ENCODE data around the gene LRP1B.

Gene LRP1B

GRCh38 chr2:140273958-140274357, 1856.9 kb downstream of the LRP1B start:
- Histone ChIP-seq H4K20me1 (ENCODE audit: insufficient read depth, low read length) (no peaks in the 10 kb centered on the region), H3K4me1 (ENCODE audit: low read length) (no peaks in the 10 kb centered on the region), H3K79me2 (ENCODE audit: low read length) (no peaks in the 10 kb centered on the region), H3K9me3 (replicated peaks; ENCODE audit: insufficient read depth, low read length) (no peaks in the 10 kb centered on the region), H2AFZ (ENCODE audit: low read length) (no peak overlapping the region), H3K4me2 (ENCODE audit: low read depth, low read length) (no peak overlapping the region), H3K36me3 (replicated peaks; ENCODE audit: insufficient read depth, low read length) (no peaks in the 10 kb centered on the region), H3F3A (ENCODE audit: insufficient read depth, low read length) (no peaks in the 10 kb centered on the region), H3K27ac (ENCODE audit: low read length) (no peak overlapping the region), H3K9ac (ENCODE audit: low read length) (no peak overlapping the region), H3K4me3 (ENCODE audit: low read length) (no peak overlapping the region), H3K9me2 (replicated peaks; ENCODE audit: insufficient read depth, low read length) (no peaks in the 10 kb centered on the region), H3K27me3 (replicated peaks; ENCODE audit: insufficient read depth, low read length) (no peaks in the 10 kb centered on the region)
- TF ChIP-seq EZH2 (optimal IDR thresholded peaks at IDR 0.05; ENCODE audit: low read depth, low read length) (no peak), EZH2phosphoT487 (IDR thresholded peaks at IDR 0.05; ENCODE audit: low read length) (no peak)
- TF ChIP-seq, protein P1, sequence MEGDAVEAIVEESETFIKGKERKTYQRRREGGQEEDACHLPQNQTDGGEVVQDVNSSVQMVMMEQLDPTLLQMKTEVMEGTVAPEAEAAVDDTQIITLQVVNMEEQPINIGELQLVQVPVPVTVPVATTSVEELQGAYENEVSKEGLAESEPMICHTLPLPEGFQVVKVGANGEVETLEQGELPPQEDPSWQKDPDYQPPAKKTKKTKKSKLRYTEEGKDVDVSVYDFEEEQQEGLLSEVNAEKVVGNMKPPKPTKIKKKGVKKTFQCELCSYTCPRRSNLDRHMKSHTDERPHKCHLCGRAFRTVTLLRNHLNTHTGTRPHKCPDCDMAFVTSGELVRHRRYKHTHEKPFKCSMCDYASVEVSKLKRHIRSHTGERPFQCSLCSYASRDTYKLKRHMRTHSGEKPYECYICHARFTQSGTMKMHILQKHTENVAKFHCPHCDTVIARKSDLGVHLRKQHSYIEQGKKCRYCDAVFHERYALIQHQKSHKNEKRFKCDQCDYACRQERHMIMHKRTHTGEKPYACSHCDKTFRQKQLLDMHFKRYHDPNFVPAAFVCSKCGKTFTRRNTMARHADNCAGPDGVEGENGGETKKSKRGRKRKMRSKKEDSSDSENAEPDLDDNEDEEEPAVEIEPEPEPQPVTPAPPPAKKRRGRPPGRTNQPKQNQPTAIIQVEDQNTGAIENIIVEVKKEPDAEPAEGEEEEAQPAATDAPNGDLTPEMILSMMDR (IDR thresholded peaks at IDR 0.05; ENCODE audit: low read length), result no peak
- no peak for DNase-seq

DNA sequence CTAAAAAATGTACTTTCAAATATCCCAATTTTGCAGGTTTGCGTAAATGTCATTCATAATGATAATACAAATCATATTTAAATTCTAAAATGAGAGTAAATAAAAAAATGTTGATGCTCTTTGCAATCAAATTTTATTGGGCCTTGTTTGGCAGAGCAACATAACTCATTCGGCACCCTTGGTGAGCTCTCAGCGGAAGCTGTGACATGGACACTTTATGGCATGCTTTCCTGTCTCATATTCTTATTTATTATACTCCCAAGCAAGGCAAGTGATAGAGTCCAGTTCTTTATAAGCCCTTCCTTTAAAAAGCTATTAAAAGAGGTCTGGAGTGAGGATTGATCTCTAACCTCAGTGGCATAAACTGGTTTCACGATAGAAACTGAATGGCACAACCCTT, 1857.4 kb downstream of the LRP1B start:
- Histone ChIP-seq H3K4me2 (ENCODE audit: low read depth, low read length) (no peak overlapping the region), H3K79me2 (ENCODE audit: low read length) (no peaks in the 10 kb centered on the region), H4K20me1 (ENCODE audit: insufficient read depth, low read length) (no peaks in the 10 kb centered on the region), H3K27ac (ENCODE audit: low read length) (no peak overlapping the region), H3K27me3 (replicated peaks; ENCODE audit: insufficient read depth, low read length) (no peaks in the 10 kb centered on the region), H3F3A (ENCODE audit: insufficient read depth, low read length) (no peaks in the 10 kb centered on the region), H3K4me3 (ENCODE audit: low read length) (no peak overlapping the region), H3K9ac (ENCODE audit: low read length) (no peak overlapping the region), H2AFZ (ENCODE audit: low read length) (no peak overlapping the region), H3K36me3 (replicated peaks; ENCODE audit: insufficient read depth, low read length) (no peaks in the 10 kb centered on the region), H3K9me3 (replicated peaks; ENCODE audit: insufficient read depth, low read length) (no peaks in the 10 kb centered on the region), H3K9me2 (replicated peaks; ENCODE audit: insufficient read depth, low read length) (no peaks in the 10 kb centered on the region), H3K4me1 (ENCODE audit: low read length) (no peaks in the 10 kb centered on the region)
- no peak for DNase-seq
- TF ChIP-seq, protein P1 (IDR thresholded peaks at IDR 0.05; ENCODE audit: low read length), result no peak
- TF ChIP-seq EZH2phosphoT487 (IDR thresholded peaks at IDR 0.05; ENCODE audit: low read length) (no peak), EZH2 (optimal IDR thresholded peaks at IDR 0.05; ENCODE audit: low read depth, low read length) (no peak)

- H3K9ac ChIP-seq (ENCODE audit: low read length), result no peak overlapping the region
- no peaks in the 10 kb centered on the region for H3F3A ChIP-seq (ENCODE audit: insufficient read depth, low read length)
- H2AFZ ChIP-seq (ENCODE audit: low read length), result no peak overlapping the region
- no peaks in the 10 kb centered on the region for H3K9me3 ChIP-seq (replicated peaks; ENCODE audit: insufficient read depth, low read length)
- TF ChIP-seq EZH2phosphoT487 (IDR thresholded peaks at IDR 0.05; ENCODE audit: low read length), result no peak
- TF ChIP-seq, protein P1 (IDR thresholded peaks at IDR 0.05; ENCODE audit: low read length), result no peak
- no peak for TF ChIP-seq EZH2 (optimal IDR thresholded peaks at IDR 0.05; ENCODE audit: low read depth, low read length)
- H3K4me2 ChIP-seq (ENCODE audit: low read depth, low read length), result no peak overlapping the region
- no peaks in the 10 kb centered on the region for H3K36me3 ChIP-seq (replicated peaks; ENCODE audit: insufficient read depth, low read length)
- H3K4me3 ChIP-seq (ENCODE audit: low read length), result no peak overlapping the region
- no peak overlapping the region for H3K27ac ChIP-seq (ENCODE audit: low read length)
- H4K20me1 ChIP-seq (ENCODE audit: insufficient read depth, low read length), result no peaks in the 10 kb centered on the region
- no peaks in the 10 kb centered on the region for H3K4me1 ChIP-seq (ENCODE audit: low read length)
- DNase-seq, result no peak
- no peaks in the 10 kb centered on the region for H3K27me3 ChIP-seq (replicated peaks; ENCODE audit: insufficient read depth, low read length)
- H3K79me2 ChIP-seq (ENCODE audit: low read length), result no peaks in the 10 kb centered on the region
- no peaks in the 10 kb centered on the region for H3K9me2 ChIP-seq (replicated peaks; ENCODE audit: insufficient read depth, low read length)
Measured at GRCh38 chr2:140270224-140270623, 1860.6 kb downstream of the LRP1B start.
